GM23248 (cell line): Measurements from ENCODE around the gene STK17A. TPM values are rescaled to one million over a fixed set of nuclear protein-coding genes. Genes with fewer than 3 reads are reported as not detected.

Experiments
- DNase-seq: peaks from one replicate; pipeline ENCODE4 v3.0.0-alpha.2; 2015
- H2AFZ ChIP-seq: fragments of 200-600 bp; sonication (generic); 2 replicates; pipeline ENCODE4 v1.6.1; 2016; ENCODE audit warnings: antibody characterized with exemption
- H3F3A ChIP-seq: fragments of 200-600 bp; sonication (generic); 2 replicates; pipeline ENCODE4 v1.6.1; 2016; ENCODE audit warnings: mild to moderate bottlenecking, antibody characterized with exemption, mixed run types; ENCODE audit not compliant: insufficient read depth
- H3K27ac ChIP-seq: fragments of 200-600 bp; sonication (generic); 2 replicates; pipeline ENCODE4 v1.5.1; 2016; ENCODE audit warnings: mild to moderate bottlenecking
- H3K27me3 ChIP-seq: fragments of 200-600 bp; sonication (generic); replicated peaks from 2 replicates; pipeline ENCODE4 v1.6.1; 2016; ENCODE audit warnings: mild to moderate bottlenecking; ENCODE audit not compliant: insufficient read depth
- H3K36me3 ChIP-seq: fragments of 200-600 bp; sonication (generic); 2 replicates; pipeline ENCODE4 v1.6.1; 2016; ENCODE audit warnings: low read depth, mild to moderate bottlenecking
- H3K4me1 ChIP-seq: fragments of 200-600 bp; sonication (generic); 2 replicates; pipeline ENCODE4 v1.6.1; 2016; ENCODE audit warnings: mild to moderate bottlenecking; ENCODE audit not compliant: insufficient read depth
- H3K4me2 ChIP-seq: fragments of 200-600 bp; sonication (generic); one replicate; pipeline ENCODE4 v1.6.1; 2016; ENCODE audit warnings: mild to moderate bottlenecking; ENCODE audit not compliant: unreplicated experiment
- H3K4me3 ChIP-seq: fragments of 200-600 bp; sonication (generic); 2 replicates; pipeline ENCODE4 v1.5.1; 2016; ENCODE audit warnings: mild to moderate bottlenecking
- H3K79me2 ChIP-seq: fragments of 200-600 bp; sonication (generic); 2 replicates; pipeline ENCODE4 v1.6.1; 2016; ENCODE audit warnings: mild to moderate bottlenecking; ENCODE audit not compliant: insufficient read depth
- H3K9ac ChIP-seq: fragments of 200-600 bp; sonication (generic); 2 replicates; pipeline ENCODE4 v1.6.1; 2016; ENCODE audit warnings: mild to moderate bottlenecking
- H3K9me2 ChIP-seq: fragments of 200-600 bp; sonication (generic); 2 replicates; pipeline ENCODE4 v1.6.1; 2016; ENCODE audit warnings: mixed run types, mild to moderate bottlenecking, moderate library complexity; ENCODE audit not compliant: insufficient read depth
- H3K9me3 ChIP-seq: fragments of 200-600 bp; sonication (generic); one replicate; pipeline ENCODE4 v1.6.1; 2017; ENCODE audit warnings: low read depth
- H4K20me1 ChIP-seq: fragments of 200-600 bp; sonication (generic); 2 replicates; pipeline ENCODE4 v1.6.0; 2016; ENCODE audit not compliant: insufficient read depth
- EZH2 ChIP-seq: fragments of 200-600 bp; sonication (generic); IDR thresholded peaks from 2 replicates; pipeline ENCODE4 v1.6.1; 2018; ENCODE audit warnings: antibody characterized with exemption, mild to moderate bottlenecking; ENCODE audit not compliant: insufficient read depth, poor library complexity, severe bottlenecking
- EZH2phosphoT487 ChIP-seq: fragments of 200-600 bp; sonication (generic); IDR thresholded peaks from 2 replicates; pipeline ENCODE4 v1.6.1; 2018; ENCODE audit warnings: antibody characterized with exemption, moderate library complexity, mild to moderate bottlenecking, low read depth; ENCODE audit not compliant: insufficient read depth
- WGBS, 2 experiments: methylation state at CpG; one replicate each; pipeline ENCODE4 v1.1.6; 2015 to 2017; ENCODE audit warnings: low lambda C conversion rate in 2 of 2, low coverage in 1 of 2; ENCODE audit errors: missing lambda C conversion rate in 2 of 2; 5-methylcytosine and 5-hydroxymethylcytosine counted together
- in situ Hi-C: fragments of 300-500 bp; cut with MboI; formaldehyde crosslinking; loops from 2 replicates; pipeline ENCODE4 v1.15.0; 2020
- polyA plus RNA-seq: library from polyadenylated mRNA; unstranded; fragments of >200 nt; fragmentation: Nextera tagmentation; extraction: Ambion mirVana; gene quantifications from 2 replicates; pipeline ENCODE4 v1.2.1, GENCODE V29; 2016
- total RNA-seq: library from RNA; depleted of rRNA; stranded (reverse); fragments of >200 nt; shearing (Covaris generic); gene quantifications from 2 replicates; pipeline ENCODE4 v1.2.3, GENCODE V29; 2014

STK17A gene
- total and polyA plus RNA-seq, 2 experiments from 2014 or later = 102 to 132 TPM

GRCh38 chr7:43554423-43554822 lies 28.5 kb upstream of the STK17A start:
- in situ Hi-C loops = no loop called here
- no peaks in the 10 kb centered on the region for H3K27me3 ChIP-seq
- no peak overlapping the region for H3K4me2 ChIP-seq
- no peaks in the 10 kb centered on the region for H3F3A ChIP-seq
- H2AFZ ChIP-seq = no peak overlapping the region
- H3K4me1 ChIP-seq = no peaks in the 10 kb centered on the region
- DNase-seq = no peak
- H4K20me1 ChIP-seq = no peaks in the 10 kb centered on the region
- no peaks in the 10 kb centered on the region for H3K9me2 ChIP-seq
- no peaks in the 10 kb centered on the region for H3K36me3 ChIP-seq
- WGBS, 2 experiments = 91 to 93% methylated on average over 15 of the region's 15 CpGs
- H3K9ac ChIP-seq = no peak overlapping the region
- TF ChIP-seq EZH2 (no peak), EZH2phosphoT487 (no peak)
- H3K4me3 ChIP-seq = no peak overlapping the region
- H3K9me3 ChIP-seq = no peaks in the 10 kb centered on the region
- H3K27ac ChIP-seq = no peak overlapping the region
- H3K79me2 ChIP-seq = no peaks in the 10 kb centered on the region

GRCh38 chr7:43557831-43558495 lies 24.9 kb upstream of the STK17A start:
- Histone ChIP-seq H3K9ac (no peak overlapping the region), H3K27me3 (no peaks in the 10 kb centered on the region), H3K4me3 (no peak overlapping the region), H3K79me2 (no peaks in the 10 kb centered on the region), H3K4me1 (no peaks in the 10 kb centered on the region), H4K20me1 (no peaks in the 10 kb centered on the region), H3K4me2 (no peak overlapping the region), H3F3A (no peaks in the 10 kb centered on the region), H3K36me3 (no peaks in the 10 kb centered on the region), H3K9me3 (no peaks in the 10 kb centered on the region), H2AFZ (no peak overlapping the region), H3K9me2 (no peaks in the 10 kb centered on the region), H3K27ac (no peak overlapping the region)
- in situ Hi-C loops = no loop called here
- no peak for DNase-seq
- no peak for TF ChIP-seq EZH2phosphoT487
- WGBS, 2 experiments = 89 to 91% methylated on average over 7 of the region's 7 CpGs

GRCh38 chr7:43559171-43559945 lies 23.6 kb upstream of the STK17A start:
- Histone ChIP-seq H4K20me1 (no peaks in the 10 kb centered on the region), H3K4me3 (no peak overlapping the region), H3K9me3 (no peaks in the 10 kb centered on the region), H3K27me3 (no peaks in the 10 kb centered on the region), H3K27ac (no peak overlapping the region), H3K36me3 (no peaks in the 10 kb centered on the region), H3K79me2 (no peaks in the 10 kb centered on the region), H3K4me1 (no peaks in the 10 kb centered on the region), H3K9ac (no peak overlapping the region), H3F3A (no peaks in the 10 kb centered on the region), H3K9me2 (no peaks in the 10 kb centered on the region), H2AFZ (no peak overlapping the region), H3K4me2 (no peak overlapping the region)
- in situ Hi-C loops = no loop called here
- TF ChIP-seq EZH2phosphoT487 (no peak), EZH2 (no peak)
- no peak for DNase-seq
- WGBS, 2 experiments = 90 to 94% methylated on average over 14 of the region's 14 CpGs

- no peak for DNase-seq
- in situ Hi-C loops = no loop called here
- H2AFZ ChIP-seq = no peak overlapping the region
Measured at GRCh38 chr7:43559946-43560335, 23.0 kb upstream of the STK17A start.

More at GRCh38 chr7:43559946-43560335, 23.0 kb upstream of the STK17A start:
- Histone ChIP-seq H3K4me2 (no peak overlapping the region), H3K4me3 (no peak overlapping the region), H4K20me1 (no peaks in the 10 kb centered on the region), H3K9me2 (no peaks in the 10 kb centered on the region), H3K9me3 (no peaks in the 10 kb centered on the region), H3K27ac (no peak overlapping the region), H3K36me3 (no peaks in the 10 kb centered on the region), H3K27me3 (no peaks in the 10 kb centered on the region), H3K9ac (no peak overlapping the region), H3K4me1 (no peaks in the 10 kb centered on the region), H3F3A (no peaks in the 10 kb centered on the region), H3K79me2 (no peaks in the 10 kb centered on the region)
- no peak for TF ChIP-seq EZH2phosphoT487
- TF ChIP-seq EZH2 = no peak
- WGBS, 2 experiments = 96 to 98% methylated on average over 2 of the region's 2 CpGs
